B cell (primary cell): ENCODE measurements around the gene KNTC1. TPM values are rescaled to one million over a fixed set of nuclear protein-coding genes. Genes with fewer than 3 reads are reported as not detected.

Experiments used
- ATAC-seq: fragments of 200-7000 bp; cut with Tn5 transposase; one replicate; pipeline ENCODE4 v1.10.0; 2021; ENCODE audit warnings: low read depth, mild to moderate bottlenecking, moderate number of reproducible peaks, moderate library complexity
- CTCF ChIA-PET: fragments of 350-600 bp; sonication (Branson Sonifier 250); formaldehyde crosslinking; loops from one replicate; lab custom pipeline; 2021; ENCODE audit warnings: antibody characterized with exemption, inconsistent platforms; lab: Charles Lee
- POLR2A ChIA-PET: fragments of 350-600 bp; sonication (Branson Sonifier 250); formaldehyde crosslinking; loops from one replicate; lab custom pipeline; 2021; ENCODE audit warnings: antibody characterized with exemption; lab: Charles Lee
- DNase-seq: peaks from one replicate; pipeline ENCODE4 v3.0.0; 2013
- H2AFZ ChIP-seq: 2 replicates; pipeline ENCODE4 v1.6.1; 2012; ENCODE audit warnings: mild to moderate bottlenecking, low read depth, low read length; ENCODE audit not compliant: insufficient read depth, poor library complexity, severe bottlenecking
- H3K27ac ChIP-seq, 2 donors: 1 replicate in 1 of 2; 2 replicates in 1 of 2; pipeline ENCODE4 v1.5.1; 2012 to 2013; ENCODE audit warnings: low read length in 2 of 2, mild to moderate bottlenecking in 2 of 2, moderate library complexity in 1 of 2
- H3K27me3 ChIP-seq, 4 experiments: fragments of 200-600 bp in 1 of 4; sonication (generic) in 1 of 4; replicated peaks in 1 of 4; 1 replicate in 2 of 4; 2 replicates in 2 of 4; pipeline versions ENCODE4 v1.6.1 to v1.7.0; 2013 to 2016; ENCODE audit warnings: low read length in 3 of 4, mild to moderate bottlenecking in 2 of 4, mixed read lengths in 1 of 4, moderate library complexity in 1 of 4; ENCODE audit not compliant: insufficient read depth in 4 of 4, control insufficient read depth in 3 of 4; ENCODE audit errors: control extremely low read depth in 1 of 4
- H3K36me3 ChIP-seq, 2 experiments: replicated peaks in 1 of 2; 1 replicate in 1 of 2; 2 replicates in 1 of 2; pipeline versions ENCODE4 v1.6.1 to v1.7.1; 2013; ENCODE audit warnings: low read length in 1 of 2; ENCODE audit not compliant: insufficient read depth in 2 of 2, control insufficient read depth in 1 of 2; ENCODE audit errors: control extremely low read depth in 1 of 2, extremely low read depth in 1 of 2
- H3K4me1 ChIP-seq, 2 donors: fragments of 200-600 bp in 1 of 2; sonication (generic) in 1 of 2; 1 replicate in 1 of 2; 2 replicates in 1 of 2; pipeline versions ENCODE4 v1.5.1 to v1.6.1; 2013 to 2017; ENCODE audit warnings: low read length in 2 of 2; ENCODE audit not compliant: control insufficient read depth in 2 of 2, insufficient read depth in 2 of 2
- H3K4me2 ChIP-seq: replicated peaks from 2 replicates; pipeline ENCODE3; 2012; ENCODE audit warnings: mild to moderate bottlenecking, low read depth, low read length; ENCODE audit not compliant: poor library complexity, severe bottlenecking
- H3K4me3 ChIP-seq, 5 experiments: fragments of 200-600 bp in 1 of 5; sonication (generic) in 1 of 5; 1 replicate in 3 of 5; 2 replicates in 2 of 5; pipeline versions ENCODE4 v1.5.1 to v1.7.0; 2011 to 2016; ENCODE audit warnings: low read length in 4 of 5, mild to moderate bottlenecking in 4 of 5, low read depth in 2 of 5, control low read depth in 1 of 5, moderate library complexity in 1 of 5; ENCODE audit not compliant: insufficient read depth in 1 of 5; ENCODE audit errors: control extremely low read depth in 1 of 5, extremely low read depth in 1 of 5
- H3K79me2 ChIP-seq: fragments of 200-600 bp; sonication (generic); one replicate; pipeline ENCODE4 v1.6.0; 2016; ENCODE audit warnings: low read length; ENCODE audit not compliant: control insufficient read depth, insufficient read depth
- H3K9ac ChIP-seq: fragments of 200-600 bp; sonication (generic); 2 replicates; pipeline ENCODE4 v1.6.1; 2017; ENCODE audit warnings: mild to moderate bottlenecking, low read length, moderate library complexity
- H3K9me3 ChIP-seq, 3 donors: one replicate each; pipeline versions ENCODE4 v1.6.1 to v1.7.1; 2013; ENCODE audit warnings: low read length in 2 of 3; ENCODE audit not compliant: control insufficient read depth in 2 of 3, insufficient read depth in 1 of 3; ENCODE audit errors: control extremely low read depth in 1 of 3
- H4K20me1 ChIP-seq: 2 replicates; pipeline ENCODE4 v1.6.0; 2012; ENCODE audit warnings: mild to moderate bottlenecking, low read length; ENCODE audit not compliant: insufficient read depth, control insufficient read depth, poor library complexity, severe bottlenecking
- H3K27ac Mint-ChIP-seq: one replicate; pipeline ENCODE4 v1.8.0; 2021; ENCODE audit warnings: mixed read lengths
- H3K27me3 Mint-ChIP-seq: one replicate; pipeline ENCODE4 v1.8.0; 2021; ENCODE audit warnings: mixed read lengths
- H3K4me1 Mint-ChIP-seq: one replicate; pipeline ENCODE4 v1.8.0; 2021; ENCODE audit warnings: mixed read lengths
- H3K4me3 Mint-ChIP-seq: one replicate; pipeline ENCODE4 v1.8.0; 2021; ENCODE audit warnings: mixed read lengths
- H3K9me3 Mint-ChIP-seq: one replicate; pipeline ENCODE4 v1.8.0; 2022; ENCODE audit warnings: mixed read lengths; ENCODE audit not compliant: insufficient read depth
- CTCF ChIP-seq: fragments of 200-600 bp; IDR thresholded peaks from one replicate; pipeline ENCODE4 v1.8.0; 2022; ENCODE audit warnings: antibody characterized with exemption, mild to moderate bottlenecking
- EZH2 ChIP-seq: IDR thresholded peaks from 2 replicates; pipeline ENCODE4 v1.6.1; 2012; ENCODE audit warnings: borderline replicate concordance, low read depth, mild to moderate bottlenecking, moderate library complexity, low read length; ENCODE audit not compliant: insufficient read depth, poor library complexity, severe bottlenecking
- WGBS: methylation state at CpG from one replicate; pipeline ENCODE4 v1.1.5; 2013; ENCODE audit warnings: missing lambda C conversion rate; ENCODE audit not compliant: insufficient coverage; 5-methylcytosine and 5-hydroxymethylcytosine counted together
- intact Hi-C: fragments of 100-400 bp; cut with micrococcal nuclease; formaldehyde crosslinking; loops from one replicate; pipeline ENCODE4 v1.10.0; 2022
- polyA plus RNA-seq: library from polyadenylated mRNA; depleted of rRNA; stranded (reverse); fragments of >200 nt; gene quantifications from 2 replicates; pipeline ENCODE4 v1.2.3, GENCODE V29; 2012
- total RNA-seq, 2 donors: library from RNA; stranded (reverse); fragments of 120-200 nt in 1 of 2; gene quantifications; 1 replicate in 1 of 2; 2 replicates in 1 of 2; pipeline versions ENCODE4 v1.2.3 to v1.2.4, GENCODE V29; 2013 to 2022

The KNTC1 gene
- total and polyA plus RNA-seq, 2 donors (not counting 1 experiment from before 2014, with no cell fraction given): 27.1 to 52.4 TPM

GRCh38 chr12:122661246-122661645, 134.2 kb downstream of the KNTC1 start:
- no peak overlapping the region for H3K27ac ChIP-seq
- H3K79me2 ChIP-seq: no peaks in the 10 kb centered on the region
- ATAC-seq: no peak
- H3K4me2 ChIP-seq: no peak overlapping the region
- 92% methylated on average over 14 of the region's 16 CpGs for WGBS
- no peak overlapping the region for H2AFZ ChIP-seq
- Mint-ChIP-seq H3K27ac (no peak overlapping the region), H3K4me3 (no peak overlapping the region), H3K27me3 (no peaks in the 10 kb centered on the region), H3K9me3 (no peaks in the 10 kb centered on the region), H3K4me1 (no peaks in the 10 kb centered on the region)
- TF ChIP-seq EZH2 (no peak), CTCF (no peak)
- no peak for DNase-seq
- no peaks in the 10 kb centered on the region for H4K20me1 ChIP-seq
- no peak overlapping the region for H3K9ac ChIP-seq
- POLR2A ChIA-PET: no interaction called here
- no peaks in the 10 kb centered on the region for H3K36me3 ChIP-seq
- no peaks in the 10 kb centered on the region for H3K4me1 ChIP-seq
- H3K27me3 ChIP-seq: no peaks in the 10 kb centered on the region
- CTCF ChIA-PET: no interaction called here
- no peak overlapping the region for H3K4me3 ChIP-seq
- H3K9me3 ChIP-seq: no peaks in the 10 kb centered on the region
- intact Hi-C loops: no loop called here

- Histone ChIP-seq H3K79me2 (no peaks in the 10 kb centered on the region), H3K4me2 (no peak overlapping the region), H3K36me3 (no peaks in the 10 kb centered on the region), H2AFZ (no peak overlapping the region), H3K27me3 (no peaks in the 10 kb centered on the region), H3K4me3 (no peak overlapping the region), H4K20me1 (no peaks in the 10 kb centered on the region), H3K9ac (no peak overlapping the region), H3K27ac (no peak overlapping the region), H3K4me1 (no peaks in the 10 kb centered on the region), H3K9me3 (no peaks in the 10 kb centered on the region)
- Mint-ChIP-seq H3K27me3 (no peaks in the 10 kb centered on the region), H3K9me3 (no peaks in the 10 kb centered on the region), H3K4me1 (no peaks in the 10 kb centered on the region), H3K27ac (no peak overlapping the region), H3K4me3 (no peak overlapping the region)
- intact Hi-C loops: no loop called here
- no peak for ATAC-seq
- no peak for DNase-seq
- 100% methylated on average over 1 of the region's 3 CpGs for WGBS
- ChIA-PET CTCF (no interaction called here), POLR2A (no interaction called here)
- TF ChIP-seq CTCF (no peak), EZH2 (no peak)
Measured at GRCh38 chr12:122661938-122662337, 134.9 kb downstream of the KNTC1 start.
